HG03558 (cell line): ENCODE results near the gene MYL12B.
A peak's percentile ranks its signal among the peaks of the same experiment; 100 is the strongest.

Experiments
- ATAC-seq: cut with Tn5 transposase; IDR thresholded peaks from one replicate; pipeline ENCODE4 v1.9.1; 2021; ENCODE audit warnings: moderate number of reproducible peaks; ENCODE audit not compliant: unreplicated experiment; ENCODE audit errors: extremely low read depth

Gene MYL12B

DNA sequence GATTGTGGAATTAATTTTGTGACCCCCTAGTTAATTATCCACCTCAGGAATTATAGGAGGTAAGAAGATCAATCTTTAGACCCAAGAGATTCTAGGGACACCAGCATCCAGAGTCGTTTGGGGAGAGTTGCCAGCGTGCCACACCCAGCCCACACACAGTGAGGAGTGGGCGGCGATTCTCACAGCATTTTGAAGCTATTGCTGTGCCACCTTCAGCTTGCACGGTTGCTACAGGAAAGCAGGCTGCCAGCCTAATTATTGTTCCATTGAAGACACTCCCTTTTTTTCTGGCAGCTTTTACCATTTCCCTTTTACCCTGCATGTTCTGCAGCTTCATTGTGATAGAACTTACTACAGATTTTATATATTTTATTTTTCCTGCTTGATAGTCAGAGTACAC lies 27.5 kb upstream of the MYL12B start:
- ATAC-seq: no peak

DNA sequence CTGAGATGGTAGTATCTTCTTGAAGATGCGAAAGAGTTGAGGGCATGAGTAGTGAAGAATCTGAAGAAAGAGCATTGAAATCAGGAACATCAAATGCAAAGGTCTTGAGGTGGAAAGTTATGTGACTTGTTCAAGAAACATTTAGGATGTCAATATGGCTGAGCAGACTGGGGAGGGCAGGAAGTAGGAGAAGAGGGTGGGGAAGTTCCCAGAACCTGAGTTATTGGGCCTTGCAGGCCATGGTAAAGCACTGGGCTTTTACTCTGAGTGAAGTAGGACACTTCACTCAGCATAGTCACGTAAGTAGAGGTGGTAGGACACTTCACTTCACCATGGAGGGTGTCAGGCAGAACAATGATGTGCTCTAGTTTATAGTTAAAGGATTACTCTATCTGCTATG lies 26.1 kb upstream of the MYL12B start:
- ATAC-seq: no peak

DNA sequence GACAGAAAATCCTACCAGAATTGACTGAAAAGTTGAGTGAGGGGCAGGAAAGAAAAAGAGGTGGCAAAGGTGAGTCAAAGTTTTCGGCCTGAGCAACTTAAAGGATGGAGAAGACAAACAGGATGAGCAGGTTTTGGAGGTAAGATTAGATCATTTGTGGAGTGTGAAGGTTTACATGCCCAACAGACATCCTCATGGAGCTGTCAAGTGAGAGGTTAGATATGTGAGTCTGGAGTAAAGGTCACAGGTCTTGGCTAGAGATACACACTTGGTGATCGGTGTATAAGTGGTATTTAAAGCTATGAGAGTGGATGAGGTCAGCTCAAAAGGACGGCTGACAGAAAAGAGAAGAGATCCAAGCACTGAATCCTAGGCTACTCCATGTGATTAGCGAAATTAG lies 25.5 kb upstream of the MYL12B start:
- ATAC-seq: no peak

DNA sequence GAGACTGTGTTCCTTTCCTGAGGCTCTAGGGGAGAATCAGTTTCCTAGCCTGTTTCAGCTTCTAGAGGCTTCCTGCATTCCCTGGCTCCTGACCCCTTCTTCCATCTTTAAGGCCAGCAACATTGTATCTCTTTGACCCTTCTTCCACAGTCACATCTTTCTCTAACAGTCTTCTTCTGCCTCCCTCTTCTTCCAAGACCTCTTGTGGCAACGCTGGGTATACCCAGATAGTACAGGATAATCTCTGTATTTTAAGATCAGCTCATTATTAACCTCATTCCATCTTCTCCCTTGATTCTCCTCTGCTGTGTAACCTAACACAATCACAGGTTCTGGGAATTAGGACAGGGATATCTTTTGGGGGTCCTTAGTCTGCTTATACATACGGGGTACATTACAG lies 23.2 kb upstream of the MYL12B start:
- ATAC-seq: no peak

DNA sequence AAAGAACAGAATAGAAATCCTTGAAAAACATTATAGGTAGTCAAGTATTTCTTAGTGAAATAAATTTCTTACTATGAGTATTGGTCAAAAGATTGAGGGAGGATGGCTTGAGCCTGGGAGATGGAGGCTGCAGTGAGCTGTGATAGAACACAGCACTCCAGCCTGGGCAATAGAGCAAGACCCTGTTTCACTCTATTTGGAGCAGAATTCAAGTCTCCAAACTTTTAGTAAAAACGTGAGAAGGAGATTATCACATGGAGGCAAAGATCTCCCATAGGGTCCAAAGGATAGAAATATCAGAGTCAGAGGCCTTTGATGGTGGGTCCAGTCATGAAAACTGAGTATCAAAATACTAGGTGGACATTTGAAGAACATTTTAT lies 16.8 kb upstream of the MYL12B start:
- ATAC-seq: no peak

DNA sequence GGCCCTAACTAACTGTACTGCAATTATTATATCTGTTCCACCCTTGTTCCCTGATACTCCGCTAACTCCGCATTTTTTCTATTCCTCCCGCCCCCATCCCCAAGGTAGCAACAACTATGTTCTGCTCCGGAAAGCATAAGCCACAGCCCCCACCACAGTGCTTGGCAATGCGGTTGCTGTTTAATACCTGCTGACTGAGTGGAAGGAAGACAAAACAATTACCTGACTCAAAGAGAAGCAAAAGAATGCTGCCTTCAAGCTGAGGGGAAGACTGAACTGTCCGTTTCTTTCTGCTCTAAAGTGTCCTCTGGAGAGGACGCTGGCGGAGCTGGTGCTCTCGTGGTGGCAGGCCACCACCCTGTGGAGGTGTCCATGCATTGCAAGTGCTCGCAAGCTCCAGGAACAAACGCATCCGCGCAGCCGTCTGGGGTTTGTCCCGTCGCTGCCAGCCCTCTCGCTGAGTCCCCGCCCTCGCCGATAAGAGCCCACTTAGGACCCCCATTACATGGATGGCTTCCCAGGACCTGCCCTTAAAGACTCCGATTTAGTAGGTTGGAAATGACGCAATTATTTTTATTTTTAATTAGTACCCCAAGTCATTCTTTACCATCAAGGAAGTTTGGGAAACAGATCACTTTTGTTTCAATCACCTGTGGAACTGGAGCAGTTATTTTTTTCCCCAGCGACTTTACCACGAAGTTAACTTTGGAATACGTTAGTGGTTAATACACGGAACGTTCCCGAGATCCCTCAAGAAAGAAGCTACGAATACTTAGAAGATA lies 15.9 kb upstream of the MYL12B start:
- peak; percentile 43 for ATAC-seq

DNA sequence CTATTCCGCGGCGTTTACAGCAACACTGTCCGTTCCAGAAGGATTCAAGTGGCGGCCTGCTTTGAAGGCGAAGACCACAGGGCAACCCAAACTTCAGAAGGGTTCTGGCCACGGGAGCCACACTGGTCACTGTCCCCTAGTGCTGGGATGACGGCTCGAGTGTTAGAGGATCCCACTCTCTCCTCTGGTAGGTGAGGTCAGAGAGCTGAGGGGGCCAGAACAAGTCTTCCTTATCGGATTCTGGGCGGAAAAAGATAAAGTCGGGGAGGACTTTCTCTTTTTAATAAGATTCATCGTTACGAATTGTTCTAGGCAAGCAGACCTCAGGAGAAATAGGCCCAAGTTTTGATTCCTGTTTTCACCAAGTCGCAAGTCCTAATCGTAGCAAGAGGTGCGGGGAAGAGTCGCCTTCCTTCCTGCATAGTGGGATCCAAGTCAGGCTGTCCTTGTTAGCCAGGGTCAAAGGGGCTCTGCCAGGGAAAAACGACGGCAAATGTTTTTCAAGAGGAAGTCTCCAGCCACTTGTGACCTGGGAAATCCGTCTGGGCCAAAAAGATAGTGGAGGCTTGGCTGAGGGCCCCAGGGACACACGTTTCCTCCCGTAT lies 15.2 kb upstream of the MYL12B start:
- ATAC-seq: no peak

DNA sequence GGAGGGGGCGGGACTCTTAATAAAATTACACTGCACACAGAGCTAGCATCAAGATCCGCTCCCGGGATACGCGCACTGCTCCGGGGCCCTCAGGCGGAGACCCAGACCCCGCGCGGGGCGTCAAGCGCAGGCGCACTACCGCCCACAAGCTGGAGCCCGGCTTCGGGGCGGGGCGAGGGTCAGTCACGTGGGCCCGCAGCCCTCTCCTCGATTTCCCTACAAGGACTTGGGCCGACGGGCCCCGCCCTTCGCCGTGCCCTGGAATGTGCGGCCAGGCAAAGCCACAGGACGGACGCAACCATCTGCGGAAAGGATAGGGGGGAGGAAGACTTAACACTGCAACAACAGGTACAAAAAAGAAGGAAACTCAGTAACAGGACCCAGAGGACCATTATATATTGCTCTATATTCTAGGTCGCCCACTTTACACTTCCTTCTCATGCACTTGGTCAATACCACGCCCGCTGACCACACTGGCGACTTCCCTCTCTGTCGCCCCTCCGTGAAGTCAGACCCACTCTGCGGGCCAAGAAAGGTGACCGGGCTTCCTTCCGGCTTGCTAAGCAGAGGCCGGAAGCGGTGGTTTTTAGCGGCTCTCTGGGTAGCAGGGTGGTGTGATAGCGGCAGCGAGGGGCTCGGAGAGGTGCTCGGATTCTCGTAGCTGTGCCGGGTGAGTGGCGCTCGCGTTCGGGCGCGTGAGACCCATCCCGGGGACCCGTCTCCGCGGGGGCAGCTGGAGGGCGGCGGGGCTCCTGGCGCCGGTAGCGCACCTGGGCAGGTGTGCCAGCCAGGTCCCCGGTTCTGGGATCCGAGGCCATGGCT lies 14.5 kb upstream of the MYL12B start, which contains the start of gene MYL12A:
MYL12A (plus strand) TSS at position 562 of the 822 bp plus-strand sequence. CDS start 5,447 bp downstream, outside the sequence.
- peak; percentile 59 for ATAC-seq

DNA sequence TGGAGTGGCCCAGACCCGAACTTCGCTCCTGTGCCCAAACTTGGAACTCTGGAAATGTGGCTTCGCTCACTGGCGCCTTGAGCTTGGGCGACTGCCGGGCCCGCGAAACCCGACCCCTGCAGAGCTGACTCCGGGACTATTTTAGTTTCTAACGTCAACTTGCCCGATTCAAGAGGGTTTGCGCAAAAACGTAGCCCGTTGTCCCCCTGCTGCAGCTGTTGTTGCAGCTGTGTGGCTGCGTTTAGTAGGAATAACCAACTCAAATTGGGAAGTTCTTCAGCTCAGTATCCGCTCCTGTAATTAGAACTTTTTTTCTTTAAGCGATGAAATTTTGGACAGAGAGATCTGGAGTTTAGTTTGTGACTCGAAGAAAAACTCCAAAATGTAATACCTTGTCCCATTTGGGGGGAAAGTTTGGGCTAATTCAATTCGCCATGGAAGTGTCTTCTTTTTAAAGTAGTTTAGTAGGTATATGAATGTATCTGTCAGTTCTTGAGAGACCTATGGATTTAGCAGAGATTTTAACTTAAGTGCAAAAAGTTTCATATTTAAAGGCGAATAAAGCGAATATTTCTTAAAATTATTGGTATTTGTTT lies 13.8 kb upstream of the MYL12B start:
- ATAC-seq: no peak

DNA sequence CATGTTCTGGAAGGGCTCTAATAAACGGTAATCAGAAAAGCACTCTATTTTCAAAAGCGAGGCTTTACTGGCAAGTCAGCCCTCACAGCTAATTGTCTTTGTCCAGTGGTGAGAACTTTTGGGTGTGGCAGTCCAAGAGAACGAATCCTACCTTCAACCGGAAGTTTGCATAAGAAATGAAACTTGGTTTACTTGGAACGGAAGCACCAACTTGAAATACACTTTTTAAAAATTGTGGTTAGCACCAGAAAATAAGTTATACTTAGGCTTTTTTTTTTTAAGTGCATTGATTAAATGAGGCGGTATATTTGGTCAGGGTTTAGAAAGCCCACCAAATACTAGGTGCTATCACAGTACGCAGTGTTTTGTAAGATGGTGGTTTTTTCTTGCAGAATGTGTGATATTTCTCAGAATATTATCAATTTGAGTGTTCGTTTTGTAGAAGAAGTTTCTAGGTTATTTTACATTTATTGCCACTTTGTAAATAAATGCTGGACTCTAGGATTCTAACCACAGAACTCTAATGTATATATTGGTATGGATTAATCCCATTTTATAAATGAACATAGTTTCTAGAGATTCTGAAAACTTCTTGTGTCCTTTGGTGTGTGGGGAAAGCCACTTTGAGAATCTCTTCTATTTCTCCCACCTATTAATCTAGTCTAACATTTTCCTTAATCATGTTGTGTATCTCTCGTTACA lies 13.1 kb upstream of the MYL12B start:
- no peak for ATAC-seq

DNA sequence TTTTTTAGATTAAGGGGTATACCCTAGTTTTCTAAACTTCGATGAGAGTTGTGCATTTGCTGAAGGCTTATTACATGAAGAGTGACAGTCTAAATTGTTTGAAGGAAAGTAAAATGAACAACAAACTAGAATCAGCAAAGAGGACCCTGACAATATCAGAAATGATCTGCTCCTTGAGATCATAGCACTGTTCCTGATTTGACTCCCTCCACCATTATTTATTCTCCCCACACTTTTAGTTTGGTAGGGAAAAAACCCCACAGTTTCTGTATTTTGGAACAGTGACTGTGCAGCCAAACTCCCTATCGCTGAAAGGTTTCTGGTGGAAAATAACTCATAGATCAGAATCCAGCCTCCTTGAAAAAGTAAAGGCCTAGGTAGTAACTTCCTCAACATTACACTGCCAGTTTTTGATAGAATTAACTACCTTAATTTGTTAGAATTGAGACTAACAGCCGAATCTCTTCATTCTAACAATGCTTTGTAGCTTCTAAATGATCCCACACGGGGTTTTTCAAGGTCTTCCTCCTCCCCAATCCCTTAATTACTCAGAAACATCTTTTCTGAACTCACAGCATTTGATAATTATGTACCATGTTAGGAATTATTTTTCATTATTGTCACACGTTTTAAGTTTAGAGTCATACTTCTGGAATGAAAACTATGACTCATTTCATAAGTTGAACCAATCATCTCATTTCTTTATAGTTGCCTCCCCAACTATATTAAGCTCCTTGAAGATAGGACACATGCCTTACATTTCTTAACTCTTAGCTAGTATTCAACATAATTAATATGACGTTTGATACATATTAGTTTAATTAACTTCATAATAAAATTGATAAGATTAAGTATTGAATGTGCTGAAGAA lies 11.5 kb upstream of the MYL12B start:
- ATAC-seq: no peak

DNA sequence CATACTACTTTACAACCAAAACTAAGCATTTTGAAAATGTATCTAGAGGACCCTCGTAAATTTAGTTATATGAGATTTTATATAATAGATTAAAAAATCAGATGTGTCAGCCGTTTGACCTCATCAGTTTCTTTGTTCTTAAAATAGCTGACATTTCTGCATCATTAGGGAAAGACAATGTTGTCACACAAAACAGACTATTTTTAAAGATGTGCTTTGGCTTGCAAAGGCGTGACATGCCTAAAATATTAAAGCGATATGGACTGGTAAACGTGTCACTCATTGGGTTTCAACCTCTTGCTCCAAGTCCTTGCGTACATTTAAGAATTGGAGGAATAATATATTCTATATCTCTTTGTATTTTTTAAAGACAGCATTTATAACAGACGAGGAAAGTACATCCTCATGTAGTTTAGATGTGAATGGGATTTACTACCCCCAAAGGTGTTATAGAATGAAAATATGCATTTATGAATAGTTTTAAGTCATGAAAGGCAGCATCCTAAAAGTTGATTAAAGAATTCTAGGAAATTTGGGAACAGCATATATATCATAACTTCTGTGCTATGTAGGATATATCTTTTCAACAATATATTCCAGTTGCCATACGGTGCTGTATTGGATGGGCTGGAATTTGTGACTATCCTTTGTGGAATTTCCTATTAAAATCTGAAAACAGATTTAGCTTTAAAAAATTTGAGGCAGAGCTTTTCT lies 10.5 kb upstream of the MYL12B start:
- no peak for ATAC-seq

DNA sequence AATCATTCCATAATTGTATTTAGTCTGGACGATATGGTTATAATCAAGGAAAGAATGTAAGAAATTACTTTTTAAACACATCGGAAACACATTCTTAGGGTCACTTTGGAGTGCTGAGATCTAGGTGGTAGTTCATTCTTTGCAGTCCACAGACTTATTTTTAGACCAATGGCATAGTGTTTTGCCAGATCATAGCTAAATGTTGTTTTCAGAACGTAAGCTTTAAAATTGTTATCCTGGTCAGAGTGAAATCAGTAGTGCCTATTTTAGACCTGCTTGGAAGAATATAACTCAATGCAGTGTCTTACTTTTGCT lies 10.0 kb upstream of the MYL12B start:
- no peak for ATAC-seq

DNA sequence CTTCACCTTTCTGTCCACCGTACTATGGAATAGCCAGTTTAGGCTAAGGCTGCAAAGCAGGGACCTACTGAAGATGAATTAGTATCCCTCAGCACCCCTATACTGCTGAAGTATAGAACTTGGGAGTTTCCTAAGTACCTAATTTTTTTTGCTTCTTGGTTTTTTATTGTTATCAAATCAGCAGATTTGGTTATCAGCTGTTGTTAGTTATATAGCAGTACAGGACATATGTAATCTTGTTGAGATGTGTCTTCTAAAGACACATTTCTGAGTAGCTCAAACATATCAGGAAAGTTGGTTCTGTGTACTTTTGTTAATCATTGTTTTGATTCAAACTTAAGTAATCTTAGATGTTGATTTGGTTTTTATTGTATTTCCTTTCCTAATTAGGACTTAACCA lies 9.1 kb upstream of the MYL12B start:
- ATAC-seq: no peak

DNA sequence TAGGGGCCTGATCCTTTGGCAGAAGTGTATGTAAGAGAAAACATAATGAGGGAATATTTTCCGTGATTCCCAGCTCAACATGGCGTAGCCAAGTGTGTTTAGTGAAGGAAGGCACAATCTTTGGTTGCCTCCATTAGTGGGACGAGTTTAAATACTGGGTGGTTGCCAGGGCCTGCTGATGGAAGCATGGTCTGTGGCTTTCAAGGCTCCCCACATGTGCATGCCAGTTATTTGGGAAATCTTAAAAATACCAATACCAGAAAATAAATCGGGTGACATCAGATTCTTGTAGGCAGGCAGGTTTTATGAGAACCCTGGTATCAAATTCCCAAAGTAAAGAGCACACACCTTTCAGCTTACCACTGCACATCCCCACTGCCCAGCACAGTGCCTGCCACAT lies 7.2 kb upstream of the MYL12B start:
- no peak for ATAC-seq

DNA sequence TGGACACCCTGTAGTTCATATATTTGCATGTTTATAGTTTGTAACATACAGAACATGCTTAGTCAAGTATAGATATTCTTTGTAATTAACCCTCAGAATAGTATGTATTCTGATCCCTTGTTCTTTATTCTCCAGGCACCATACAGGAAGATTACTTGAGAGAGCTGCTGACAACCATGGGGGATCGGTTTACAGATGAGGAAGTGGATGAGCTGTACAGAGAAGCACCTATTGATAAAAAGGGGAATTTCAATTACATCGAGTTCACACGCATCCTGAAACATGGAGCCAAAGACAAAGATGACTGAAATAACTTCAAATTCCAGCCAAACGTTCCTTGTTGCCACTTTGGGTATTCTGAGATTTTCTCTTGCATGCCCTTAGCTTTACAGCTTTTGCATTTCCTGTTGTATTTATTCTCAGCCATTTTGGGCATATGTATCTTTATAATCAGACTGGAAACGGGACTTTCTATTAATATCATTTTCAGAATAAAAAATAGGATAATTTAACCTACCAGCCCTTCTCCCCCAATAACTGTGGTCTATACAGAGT lies 6.2 kb upstream of the MYL12B start:
- ATAC-seq: no peak

DNA sequence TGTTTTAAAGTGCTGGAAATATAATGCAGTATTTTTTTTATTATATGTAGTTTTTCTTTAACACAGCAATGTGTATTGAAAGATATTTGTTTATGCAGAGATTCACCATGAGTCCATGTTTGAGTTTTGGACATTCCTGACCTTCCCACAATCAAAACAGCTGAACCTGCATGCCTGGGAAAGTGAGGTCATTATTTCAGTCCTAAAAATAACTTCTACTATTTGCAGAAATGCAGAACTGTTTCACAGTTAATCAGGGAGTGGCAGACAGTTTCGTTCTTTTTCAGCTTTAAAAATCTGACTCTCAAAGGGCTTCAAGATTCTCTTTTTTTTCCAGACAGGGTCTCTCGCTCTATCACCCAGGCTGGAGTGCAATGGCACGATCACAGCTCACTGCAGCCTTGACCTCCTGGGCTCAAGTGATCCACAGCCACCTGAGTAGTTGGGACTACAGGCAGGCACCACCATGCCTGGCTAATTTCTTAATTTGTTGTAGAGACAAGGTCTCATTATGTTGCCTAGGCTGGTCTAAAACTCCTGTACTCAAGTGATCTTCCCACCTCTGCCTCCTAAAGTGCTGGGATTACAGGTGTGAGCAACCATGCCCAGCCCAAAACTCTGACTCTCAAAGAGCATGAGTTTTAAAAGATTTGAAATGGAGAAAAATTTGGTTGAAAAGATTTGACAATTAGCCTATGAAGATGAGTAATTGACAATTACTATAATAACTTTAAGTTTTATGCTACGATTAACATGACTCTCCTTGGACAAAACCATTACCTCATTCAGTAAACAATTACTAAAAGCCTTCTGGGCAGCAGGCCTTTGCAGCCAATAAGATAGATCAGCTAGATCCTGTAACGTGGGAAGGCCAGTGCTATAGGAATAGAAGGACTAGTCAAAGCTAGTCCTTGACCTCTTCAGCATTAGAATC lies 5.0 kb upstream of the MYL12B start:
- no peak for ATAC-seq
